CD4-positive, alpha-beta T cell treated with Interleukin-2 at 100 ng/mL for 4 hours (primary cell): ENCODE results near the gene SYT12.
"Not testable (repeated sequence)": the region's sequence is repeated elsewhere in the genome, so short reads cannot be mapped to it uniquely, and the experiment has no call there.

Experiments used
- DNase-seq: peaks from one replicate; pipeline ENCODE4 v3.0.0-alpha.2; 2020; ENCODE audit warnings: low spot score

Gene SYT12, protein sequence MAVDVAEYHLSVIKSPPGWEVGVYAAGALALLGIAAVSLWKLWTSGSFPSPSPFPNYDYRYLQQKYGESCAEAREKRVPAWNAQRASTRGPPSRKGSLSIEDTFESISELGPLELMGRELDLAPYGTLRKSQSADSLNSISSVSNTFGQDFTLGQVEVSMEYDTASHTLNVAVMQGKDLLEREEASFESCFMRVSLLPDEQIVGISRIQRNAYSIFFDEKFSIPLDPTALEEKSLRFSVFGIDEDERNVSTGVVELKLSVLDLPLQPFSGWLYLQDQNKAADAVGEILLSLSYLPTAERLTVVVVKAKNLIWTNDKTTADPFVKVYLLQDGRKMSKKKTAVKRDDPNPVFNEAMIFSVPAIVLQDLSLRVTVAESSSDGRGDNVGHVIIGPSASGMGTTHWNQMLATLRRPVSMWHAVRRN

DNA sequence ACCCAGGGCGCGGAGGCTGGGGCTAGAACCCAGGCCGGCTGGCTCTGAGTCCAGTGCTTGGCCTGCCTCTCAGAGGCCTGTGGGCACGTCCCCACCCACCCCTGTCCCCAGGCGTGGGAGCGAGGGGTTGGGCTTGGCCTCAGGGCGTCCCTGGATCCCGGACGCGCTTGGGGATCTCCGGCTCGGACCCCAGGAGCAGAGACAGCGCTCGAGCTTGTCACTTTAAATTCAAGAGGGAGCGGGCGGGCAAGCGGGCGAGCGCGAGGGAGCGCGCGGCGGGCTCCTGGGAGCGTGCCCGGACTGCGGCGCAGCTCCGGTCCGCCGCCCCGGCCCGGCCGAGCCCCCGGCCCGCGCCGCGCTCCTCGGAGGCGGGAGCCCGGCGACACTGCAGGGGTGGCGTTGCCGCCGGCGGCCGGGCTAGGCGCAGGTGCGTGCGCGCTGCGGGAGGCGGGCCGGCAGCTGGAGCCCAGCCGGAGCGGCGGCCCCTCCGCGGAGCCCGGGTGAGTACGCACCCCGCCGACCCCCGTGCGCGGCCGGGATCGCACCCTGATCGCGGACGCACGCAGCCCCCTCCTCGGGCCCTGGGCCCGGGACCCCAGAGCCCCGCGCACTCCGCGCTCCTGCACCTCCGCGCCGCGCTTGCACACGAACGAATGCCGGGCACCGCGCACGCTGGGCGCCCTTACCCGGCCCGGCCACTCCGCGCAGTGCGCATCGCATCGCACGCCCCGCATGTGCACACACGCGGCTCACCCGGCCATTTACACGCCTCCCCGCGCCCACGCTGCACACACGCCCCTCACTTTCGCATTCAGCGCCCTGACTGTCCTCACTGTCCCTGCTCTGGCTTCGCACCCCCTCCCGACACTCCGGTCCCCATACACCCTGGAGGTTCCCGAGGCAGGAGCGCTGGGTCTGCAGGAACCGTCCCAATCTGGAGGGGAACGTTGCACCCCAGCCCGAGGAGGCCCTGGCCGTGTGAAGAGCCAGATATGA lies at the start of gene SYT12:
SYT12 (plus strand) TSS at position 174 of the 996 bp plus-strand sequence. CDS start 7,011 bp downstream, outside the sequence.
- DNase-seq, result no peak

DNA sequence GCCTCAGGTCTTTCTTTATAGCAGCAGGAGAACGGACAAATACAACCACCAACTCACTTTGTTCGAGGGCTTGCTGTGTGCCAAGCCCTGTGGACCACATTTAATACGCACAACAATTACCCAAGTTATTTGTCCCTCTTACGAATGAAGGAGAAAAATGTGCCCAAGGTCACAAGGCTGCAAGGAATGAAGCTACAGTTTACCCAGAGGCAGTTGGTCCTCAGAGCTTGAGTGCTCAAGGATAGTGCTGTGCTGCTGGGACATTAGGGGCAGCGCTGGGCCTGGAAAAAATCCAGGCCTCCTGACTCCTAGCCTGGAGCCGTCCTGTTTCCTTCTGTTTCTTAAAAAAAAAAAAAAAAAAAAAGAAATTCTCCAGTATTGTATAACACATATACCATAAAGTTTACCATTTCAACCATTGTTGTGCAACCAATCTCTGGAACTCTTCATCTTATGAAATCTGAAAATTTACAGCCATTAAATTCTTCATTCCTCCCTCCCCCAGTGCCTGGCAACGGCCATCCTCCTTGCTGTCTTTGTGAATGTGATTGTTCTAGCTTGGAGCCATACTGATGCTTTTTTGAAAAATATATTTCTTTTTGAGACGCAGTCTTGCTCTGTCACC lies 48.9 kb upstream of the SYT12 start:
- no peak for DNase-seq

DNA sequence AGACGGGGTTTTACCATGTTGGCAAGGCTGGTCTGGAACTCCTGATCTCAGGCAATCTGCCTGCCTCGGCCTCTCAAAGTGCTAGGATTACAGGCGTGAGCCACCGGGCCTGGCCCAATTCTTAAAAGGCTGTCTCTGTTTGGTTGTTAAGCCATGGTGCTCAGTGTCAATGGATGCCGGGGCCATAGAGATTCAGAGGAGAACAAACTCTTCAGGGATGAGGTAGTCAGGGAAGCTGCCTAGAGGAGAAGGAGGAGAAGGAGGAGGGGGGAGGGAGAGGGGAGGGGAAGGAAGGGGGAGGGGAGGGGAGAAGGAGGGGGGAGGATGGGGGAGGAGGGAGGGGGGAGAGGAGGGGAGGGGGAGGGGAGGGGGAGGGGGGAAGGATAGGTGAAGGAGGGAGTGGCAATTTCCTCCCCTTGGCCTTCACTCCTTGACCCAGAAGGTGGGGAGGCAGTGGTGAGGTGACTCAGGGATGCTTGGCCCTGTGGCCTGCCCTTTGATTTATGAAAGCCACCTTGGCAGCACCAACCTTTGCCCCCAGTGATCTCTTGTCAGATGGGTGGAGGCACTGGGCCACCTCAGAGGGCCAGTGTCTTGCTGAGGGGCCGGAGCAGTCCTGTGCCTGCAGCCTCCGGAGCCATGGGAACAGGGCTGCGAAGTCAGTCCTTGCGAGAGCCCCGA lies 48.1 kb upstream of the SYT12 start, which contains the start of gene C11orf86:
C11orf86 (plus strand) TSS at position 581 of the 681 bp plus-strand sequence; CDS start at position 640, 59 bp downstream.
- DNase-seq, result no peak

DNA sequence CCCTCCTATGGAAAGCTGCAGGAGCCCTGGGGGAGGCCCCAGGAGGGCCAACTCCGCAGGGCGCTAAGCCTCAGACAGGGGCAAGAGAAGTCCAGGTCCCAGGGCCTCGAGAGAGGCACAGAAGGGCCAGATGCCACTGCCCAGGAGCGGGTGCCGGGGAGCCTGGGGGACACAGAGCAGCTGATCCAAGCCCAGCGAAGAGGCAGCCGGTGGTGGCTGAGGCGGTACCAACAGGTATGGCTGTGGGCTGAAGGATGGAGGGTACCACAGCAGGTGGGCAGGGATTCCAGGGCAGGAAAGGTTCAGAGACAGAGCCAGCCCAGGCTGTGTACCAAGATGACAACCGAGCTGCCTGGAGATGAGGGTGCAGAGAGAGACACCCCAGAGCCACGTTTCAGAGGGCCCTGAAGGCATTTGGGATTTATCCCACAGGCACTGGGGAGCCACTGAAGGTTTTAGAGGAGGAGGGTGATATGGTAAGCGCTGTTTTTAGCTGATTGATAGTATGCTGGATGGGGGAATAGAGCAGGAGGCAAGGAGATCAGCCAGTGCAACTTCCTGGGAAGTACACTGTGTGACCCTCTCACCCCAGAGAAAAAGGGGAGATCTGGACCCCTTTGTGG lies 47.4 kb upstream of the SYT12 start:
- no peak for DNase-seq

DNA sequence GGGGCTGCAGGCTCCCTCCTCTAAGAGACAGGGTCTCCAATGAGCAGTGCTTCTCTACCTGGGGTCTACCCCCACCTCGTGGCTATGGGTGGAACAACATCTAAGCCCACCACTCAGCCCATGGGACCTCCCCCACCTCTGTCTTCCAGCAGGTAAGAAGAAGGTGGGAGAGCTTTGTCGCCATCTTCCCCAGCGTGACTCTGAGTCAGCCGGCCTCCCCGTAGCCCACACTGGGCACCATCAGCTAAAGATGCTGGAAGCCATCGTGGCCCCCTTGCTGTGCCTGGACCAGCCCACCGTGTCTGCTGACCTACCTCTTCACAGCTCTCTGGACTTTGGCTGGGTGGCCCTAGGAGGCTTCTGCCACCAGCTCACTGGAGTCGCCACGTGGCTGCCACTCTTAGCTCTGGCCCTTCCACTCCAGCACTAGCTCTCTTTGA lies 46.9 kb upstream of the SYT12 start:
- DNase-seq, result no peak

DNA sequence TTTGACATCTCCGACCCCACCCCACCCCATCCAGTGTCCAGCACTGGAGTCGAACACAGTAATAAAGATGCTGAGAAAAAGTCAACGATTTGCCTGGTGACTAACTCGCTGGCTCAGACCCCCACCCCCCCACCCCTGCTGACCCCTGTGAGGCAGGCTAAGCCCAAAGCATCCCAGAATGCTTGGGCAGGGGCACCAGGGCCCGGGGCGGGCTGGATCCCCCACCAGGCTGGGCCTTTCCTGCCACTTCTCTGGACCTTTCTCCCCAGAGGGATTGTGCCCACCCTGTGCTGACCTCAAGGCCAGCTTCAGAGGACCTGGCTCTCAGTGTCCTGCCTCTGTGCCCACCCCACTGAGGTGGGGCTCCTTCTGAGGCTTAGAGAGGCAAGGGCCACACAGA lies 46.0 kb upstream of the SYT12 start:
- DNase-seq, result no peak

DNA sequence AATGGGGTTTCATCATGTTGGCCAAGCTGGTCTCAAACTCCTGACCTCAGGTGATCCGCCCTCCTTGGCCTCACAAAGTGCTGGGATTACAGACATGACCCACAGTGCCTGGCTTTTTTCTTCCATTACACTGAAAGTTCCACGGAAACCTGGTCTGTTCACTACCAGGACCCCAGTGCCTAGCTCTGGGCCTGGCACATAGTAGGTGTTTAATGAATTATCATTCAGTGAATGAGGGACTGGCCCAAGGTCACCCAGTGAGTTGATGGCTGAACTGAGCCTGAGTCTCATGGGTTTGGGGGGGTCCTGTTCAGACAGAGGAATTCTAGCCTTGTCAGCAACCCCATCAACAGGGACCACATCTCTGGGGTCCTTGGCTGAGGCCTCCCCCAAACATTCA lies 44.7 kb upstream of the SYT12 start:
- DNase-seq, result no peak

DNA sequence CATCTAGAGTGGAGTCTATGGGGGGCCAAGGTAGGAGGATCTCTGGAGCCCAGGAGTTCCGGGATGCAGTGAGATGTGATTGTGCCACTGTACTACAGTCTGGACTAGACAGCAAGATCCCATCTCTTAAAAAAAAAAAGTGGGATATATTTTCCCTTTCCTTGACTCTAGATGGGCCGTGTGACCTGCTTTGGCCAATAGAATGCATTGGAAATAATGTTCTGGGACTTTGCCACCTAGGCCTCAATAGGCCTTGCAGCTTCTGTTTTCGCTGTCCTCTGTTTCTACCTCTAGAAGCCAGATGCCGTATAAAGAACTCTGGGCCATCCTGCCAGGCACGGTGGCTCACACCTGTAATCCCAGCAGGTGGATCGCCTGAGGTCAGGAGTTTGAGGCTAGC lies 44.2 kb upstream of the SYT12 start:
- DNase-seq, result no peak

DNA sequence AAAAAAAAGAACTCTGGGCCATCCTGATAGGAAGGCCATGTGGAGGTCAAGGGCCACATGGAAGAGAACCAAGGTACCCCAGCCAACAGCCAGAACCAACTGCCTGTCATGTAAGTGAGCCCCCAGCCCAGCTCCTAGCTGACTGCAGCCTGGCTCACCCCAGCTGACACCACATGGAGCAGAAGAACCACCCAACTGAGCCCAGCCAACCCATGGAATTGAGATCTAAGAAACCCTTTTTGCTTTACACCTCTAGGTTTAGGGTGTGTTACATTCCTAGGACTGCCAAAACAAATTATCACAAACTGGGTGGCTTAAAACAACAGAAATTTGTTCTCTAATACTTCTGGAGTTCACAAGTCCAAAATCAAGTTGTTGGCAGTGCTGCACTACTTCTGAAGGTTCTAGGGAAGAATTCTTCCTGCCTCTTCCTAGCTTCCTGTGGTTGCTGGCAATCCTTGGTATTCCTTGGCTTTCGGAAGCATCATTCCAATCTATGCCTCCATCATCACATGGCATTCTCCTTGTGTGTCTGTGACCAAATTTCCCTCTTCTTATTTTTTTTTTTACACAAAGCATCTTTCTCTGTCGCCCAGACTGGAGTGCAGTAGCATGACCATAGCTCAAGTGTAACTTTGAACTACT lies 43.5 kb upstream of the SYT12 start:
- no peak for DNase-seq

DNA sequence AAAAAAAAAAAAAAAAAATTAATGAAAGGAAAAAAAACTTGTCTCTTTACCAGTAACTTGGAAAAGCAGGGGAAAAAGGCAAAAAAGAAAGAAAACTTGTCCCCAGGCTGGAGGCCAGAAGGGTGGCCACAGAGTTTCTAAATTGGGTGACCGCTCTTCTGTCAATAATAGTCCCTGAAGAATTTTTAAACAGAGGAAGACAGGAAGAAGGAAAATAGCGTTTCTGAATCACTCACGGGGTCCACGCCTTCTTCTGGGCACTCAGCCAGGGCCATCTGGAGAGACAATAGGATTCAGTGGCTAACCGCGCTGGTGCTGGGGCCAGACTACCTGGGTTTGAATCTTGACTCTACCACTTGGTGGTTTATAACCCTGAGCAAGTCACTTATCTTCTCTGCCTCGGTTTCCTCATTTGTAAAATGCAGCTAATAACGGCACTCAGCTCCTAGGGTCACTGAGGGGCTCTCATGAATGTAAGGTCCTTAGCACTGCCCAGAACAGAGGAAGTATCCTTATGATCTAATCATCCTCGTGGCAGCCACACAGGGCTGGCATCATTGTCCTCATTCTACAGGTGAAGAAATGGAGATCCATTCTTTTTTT lies 40.9 kb upstream of the SYT12 start:
- no peak for DNase-seq

DNA sequence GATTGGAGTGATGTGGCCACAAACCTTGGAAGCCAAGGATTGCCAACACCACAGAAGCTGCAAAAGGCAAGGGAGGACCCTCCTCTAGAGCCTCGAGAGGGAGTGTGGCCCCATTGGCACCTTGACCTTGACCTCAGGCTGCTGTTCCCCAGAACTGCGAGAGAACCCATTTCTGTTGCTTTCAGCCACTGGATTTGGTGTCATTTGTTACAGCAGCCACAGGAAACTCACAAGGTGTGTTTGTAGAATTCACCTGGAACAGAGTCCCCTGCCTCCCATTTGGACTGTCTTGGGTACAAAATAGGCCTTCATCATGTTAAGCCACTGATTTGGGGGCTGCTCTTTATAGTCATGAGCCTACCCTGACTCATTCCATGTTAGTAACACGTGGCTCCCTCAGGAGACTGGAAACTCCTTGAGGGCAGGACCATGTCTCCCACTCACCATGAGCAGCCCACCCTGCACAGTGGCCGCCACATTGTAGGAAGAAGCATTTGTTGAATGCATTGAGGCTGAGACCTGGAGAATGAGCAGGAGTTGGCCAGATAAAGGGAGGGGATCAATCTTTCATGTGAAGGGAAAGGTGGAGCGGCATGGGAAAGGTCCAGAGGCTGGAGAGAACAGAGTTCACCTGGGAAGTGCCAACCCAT lies 39.5 kb upstream of the SYT12 start:
- DNase-seq, result no peak

DNA sequence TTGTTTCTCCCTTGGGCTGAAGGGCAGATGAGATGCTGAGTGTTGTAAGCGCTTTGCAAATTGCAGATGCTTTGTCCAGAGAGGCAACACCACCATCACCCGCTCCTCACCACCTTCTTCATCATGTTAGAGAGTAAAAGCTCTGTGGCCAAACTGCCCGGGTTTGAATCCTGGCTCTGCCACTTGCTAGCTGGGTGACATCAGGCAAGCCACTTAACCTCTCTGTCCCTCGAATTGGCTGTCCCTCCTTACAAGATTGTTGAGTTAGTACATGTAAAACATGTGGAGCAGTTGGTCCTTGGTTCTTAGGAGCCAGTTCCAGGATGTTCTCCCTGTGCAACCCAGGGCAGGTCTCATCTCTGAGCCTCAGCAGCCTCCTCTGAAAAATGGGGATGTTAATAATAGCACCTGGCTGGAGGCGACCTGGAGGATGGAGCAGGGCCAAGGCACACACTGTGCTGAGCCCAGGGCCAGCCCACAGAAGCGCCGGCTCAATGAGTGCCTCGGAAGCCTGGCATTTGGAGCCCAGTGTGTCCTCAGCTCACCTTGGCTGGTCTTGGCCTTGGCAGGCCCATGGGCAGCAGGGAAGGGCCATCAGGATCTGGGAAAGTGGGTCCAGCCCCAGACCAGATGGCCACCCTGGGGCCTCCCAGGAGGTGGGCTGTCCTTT lies 37.3 kb upstream of the SYT12 start:
- DNase-seq, result no peak

DNA sequence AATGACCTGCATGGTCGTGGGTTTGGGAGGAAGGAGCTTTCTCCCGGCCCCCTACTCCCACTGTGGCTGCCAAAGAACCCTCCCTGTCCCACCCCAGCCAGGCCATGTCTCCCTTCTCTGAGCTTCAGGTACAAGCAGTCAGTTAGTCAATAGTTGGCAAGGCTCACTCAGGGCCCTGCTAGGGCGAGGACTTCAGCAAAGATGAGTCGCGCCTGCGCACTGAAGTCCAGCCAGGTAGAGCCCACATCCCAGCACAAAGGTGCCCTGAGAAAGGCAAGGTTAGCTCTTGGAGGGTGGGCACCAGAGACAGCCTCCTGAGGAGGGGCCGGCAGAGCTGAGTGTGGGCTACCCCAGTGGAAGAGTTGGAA lies 36.8 kb upstream of the SYT12 start:
- no peak for DNase-seq

DNA sequence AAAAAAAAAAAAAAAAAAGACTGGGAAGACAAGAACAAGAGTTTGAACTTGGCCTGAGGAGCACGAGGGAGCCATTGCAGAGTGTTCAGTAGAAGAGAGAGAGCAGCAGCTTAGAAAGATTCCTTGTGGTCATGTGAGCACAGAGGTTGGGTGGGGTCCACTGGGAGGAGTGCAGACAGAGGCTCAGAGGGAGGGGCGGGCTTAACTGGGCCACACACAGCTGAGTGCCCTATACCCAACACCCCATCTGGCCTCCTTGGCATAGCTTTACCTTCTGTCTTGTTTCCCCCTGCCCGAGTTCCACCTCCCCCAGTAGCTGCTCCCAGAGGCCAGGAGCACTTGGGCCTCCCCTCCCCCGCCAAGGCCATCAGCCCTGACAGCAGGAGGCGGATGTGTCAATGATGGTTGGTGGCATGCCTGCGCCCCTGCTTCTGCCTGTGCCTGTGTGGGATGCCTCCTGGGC lies 35.7 kb upstream of the SYT12 start:
- DNase-seq, result no peak

DNA sequence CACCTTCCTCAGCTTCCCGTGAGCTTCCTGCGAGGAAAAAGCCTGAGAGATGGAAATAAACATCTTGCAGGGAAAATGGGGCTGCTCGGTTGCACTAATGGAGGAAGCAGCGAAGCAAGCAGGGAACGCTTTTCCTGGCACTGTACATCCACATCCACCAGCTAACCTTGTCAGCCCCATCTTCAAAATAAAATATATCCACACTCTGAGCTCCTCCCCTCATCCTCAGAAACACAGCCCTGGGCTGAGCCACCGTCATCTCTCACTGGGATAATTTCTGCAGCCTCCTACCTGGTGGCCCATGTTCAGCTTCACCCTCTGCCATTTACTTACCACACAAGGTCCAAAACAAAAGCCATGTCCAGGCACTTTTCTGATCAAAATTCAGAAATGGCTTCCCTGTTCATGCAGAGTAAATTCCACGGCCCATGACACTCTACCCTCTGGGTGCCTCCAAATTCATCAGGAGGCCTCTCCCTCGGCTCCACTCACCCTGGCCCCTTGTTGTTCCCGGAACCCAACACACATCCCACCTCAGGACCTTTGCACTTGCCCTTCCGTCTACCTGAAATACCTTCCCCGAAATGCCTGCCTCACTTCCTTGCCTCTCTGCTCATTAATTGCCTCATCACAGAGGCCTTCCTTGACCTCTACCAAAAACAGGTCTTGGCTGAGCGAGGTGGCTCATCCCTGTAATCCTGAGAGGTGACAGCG lies 34.9 kb upstream of the SYT12 start:
- DNase-seq, result no peak

DNA sequence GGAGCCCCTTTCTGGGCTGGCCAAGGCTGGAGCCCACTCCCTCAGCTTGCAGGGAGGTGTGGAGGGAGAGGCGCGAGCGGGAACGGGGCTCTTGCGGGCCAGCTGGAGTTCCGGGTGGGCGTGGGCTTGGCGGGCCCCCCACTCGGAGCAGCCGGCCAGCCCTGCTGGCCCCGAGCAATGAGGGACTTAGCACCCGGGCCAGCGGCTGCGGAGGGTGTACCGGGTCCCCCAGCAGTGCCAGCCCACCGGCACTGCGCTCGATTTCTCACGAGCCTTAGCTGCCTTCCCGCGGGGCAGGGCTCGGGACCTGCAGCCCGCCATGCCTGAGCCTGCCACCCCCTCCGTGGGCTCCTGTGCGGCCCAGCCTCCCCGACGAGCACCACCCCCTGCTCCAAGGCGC lies 34.2 kb upstream of the SYT12 start:
- DNase-seq, result not testable (repeated sequence)

DNA sequence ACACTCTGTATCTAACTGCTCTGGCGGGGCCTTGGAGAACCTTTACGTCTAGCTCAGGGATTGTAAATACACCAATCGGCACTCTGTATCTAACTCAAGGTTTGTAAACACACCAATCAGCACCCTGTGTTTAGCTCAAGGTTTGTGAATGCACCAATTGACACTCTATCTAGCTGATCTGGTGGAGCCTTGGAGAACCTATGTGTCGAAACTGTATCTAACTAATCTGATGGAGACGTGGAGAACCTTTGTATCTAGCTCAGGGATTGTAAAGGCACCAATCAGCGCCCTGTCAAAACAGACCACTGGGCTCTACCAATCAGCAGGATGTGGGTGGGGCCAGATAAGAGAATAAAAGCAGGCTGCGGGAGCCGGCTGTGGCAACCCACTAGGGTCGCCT lies 33.6 kb upstream of the SYT12 start:
- not testable (repeated sequence) for DNase-seq

DNA sequence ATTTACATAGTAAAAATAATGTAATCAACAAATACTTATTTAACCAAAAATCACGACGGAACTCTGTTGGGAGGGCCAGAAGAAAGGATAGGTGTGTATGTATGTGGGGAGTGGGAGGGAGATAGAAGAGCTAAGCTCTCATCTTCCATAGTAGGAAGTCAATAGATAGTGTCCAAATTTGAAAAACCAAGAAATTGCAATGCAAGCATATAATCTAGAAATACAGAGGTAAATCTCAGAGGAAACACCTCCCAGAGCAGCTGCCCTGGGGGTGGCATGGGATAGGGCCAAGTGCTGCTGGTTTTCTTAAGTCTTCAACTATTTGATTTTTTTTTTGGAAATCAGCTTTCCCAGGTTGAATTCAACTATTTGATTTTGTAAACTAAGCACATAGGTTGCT lies 30.9 kb upstream of the SYT12 start:
- no peak for DNase-seq
